GM12864 (cell line): ENCODE data around the gene PGAP3.
A peak's percentile ranks its signal among the peaks of the same experiment; 100 is the strongest.

Experiments used
- DNase-seq: peaks from one replicate; pipeline ENCODE4 v3.0.0-alpha.2; 2011; ENCODE audit warnings: low read depth
- H3K4me3 ChIP-seq: 2 replicates; pipeline ENCODE4 v1.5.1; 2011; ENCODE audit warnings: mild to moderate bottlenecking, low read depth, low read length, control low read depth
- CTCF ChIP-seq: IDR thresholded peaks from 2 replicates; pipeline ENCODE4 v1.5.1; 2011; ENCODE audit warnings: low read depth, mild to moderate bottlenecking, moderate library complexity, low read length, control low read depth, inconsistent platforms; ENCODE audit errors: missing control alignments

Gene PGAP3

DNA sequence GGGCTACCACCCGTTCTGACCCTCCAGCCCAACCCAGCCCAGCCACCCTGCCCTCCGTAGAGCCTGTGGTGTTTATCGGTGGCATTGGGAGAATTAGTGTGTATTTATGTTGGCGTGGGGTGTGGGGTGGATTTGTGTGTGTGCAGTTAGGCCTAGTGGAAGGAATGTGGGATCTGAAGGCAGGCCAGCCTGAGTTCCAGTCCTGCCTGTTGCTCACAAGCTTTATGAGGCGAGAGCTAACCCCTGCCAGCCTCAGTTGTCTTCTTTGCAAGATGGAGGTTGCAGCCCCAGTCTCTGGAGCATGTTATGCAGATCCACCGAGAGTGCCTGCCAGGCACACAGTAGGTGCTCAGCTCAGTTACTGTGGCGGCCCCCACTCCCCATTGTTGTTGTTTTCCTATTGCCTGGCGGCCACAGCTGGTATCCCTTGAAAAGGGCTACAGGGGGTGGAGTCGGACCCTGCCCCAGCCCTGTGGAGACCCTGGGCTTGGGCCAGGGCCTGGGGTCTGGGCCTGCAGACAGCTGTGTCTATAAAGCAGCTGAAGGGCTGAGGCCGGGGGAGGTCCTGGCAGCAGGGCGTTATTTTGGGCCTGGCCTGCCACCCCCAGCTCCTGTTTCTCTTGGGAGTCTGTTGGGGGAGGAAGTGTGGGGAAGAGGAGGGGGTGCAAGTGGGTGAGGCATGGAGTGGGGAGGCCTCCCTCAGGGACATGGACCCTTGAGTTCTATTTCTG lies 17.1 kb upstream of the PGAP3 start:
- TF ChIP-seq CTCF: no peak
- no peak overlapping the region for H3K4me3 ChIP-seq
- DNase-seq: no peak

DNA sequence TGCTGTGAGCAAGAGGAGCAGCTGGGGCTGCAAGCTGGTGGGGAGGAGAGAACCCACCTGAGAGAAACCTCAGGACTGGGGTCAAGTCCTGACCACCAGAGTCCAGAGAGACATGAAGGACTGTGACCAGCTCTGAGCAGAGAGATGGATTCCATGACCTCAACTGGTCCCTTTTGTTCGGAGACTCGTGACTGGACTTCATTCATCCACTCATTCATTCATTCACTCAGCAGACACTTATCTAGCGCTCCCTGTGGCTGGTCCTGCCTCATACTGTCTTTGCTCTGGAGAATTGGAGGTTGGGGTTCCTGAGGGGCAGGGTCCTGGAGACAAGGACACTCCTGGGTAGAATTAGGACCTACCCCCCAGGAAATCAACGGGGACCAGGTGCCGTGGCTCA lies 16.1 kb upstream of the PGAP3 start:
- no peak for TF ChIP-seq CTCF
- no peak overlapping the region for H3K4me3 ChIP-seq
- no peak for DNase-seq

DNA sequence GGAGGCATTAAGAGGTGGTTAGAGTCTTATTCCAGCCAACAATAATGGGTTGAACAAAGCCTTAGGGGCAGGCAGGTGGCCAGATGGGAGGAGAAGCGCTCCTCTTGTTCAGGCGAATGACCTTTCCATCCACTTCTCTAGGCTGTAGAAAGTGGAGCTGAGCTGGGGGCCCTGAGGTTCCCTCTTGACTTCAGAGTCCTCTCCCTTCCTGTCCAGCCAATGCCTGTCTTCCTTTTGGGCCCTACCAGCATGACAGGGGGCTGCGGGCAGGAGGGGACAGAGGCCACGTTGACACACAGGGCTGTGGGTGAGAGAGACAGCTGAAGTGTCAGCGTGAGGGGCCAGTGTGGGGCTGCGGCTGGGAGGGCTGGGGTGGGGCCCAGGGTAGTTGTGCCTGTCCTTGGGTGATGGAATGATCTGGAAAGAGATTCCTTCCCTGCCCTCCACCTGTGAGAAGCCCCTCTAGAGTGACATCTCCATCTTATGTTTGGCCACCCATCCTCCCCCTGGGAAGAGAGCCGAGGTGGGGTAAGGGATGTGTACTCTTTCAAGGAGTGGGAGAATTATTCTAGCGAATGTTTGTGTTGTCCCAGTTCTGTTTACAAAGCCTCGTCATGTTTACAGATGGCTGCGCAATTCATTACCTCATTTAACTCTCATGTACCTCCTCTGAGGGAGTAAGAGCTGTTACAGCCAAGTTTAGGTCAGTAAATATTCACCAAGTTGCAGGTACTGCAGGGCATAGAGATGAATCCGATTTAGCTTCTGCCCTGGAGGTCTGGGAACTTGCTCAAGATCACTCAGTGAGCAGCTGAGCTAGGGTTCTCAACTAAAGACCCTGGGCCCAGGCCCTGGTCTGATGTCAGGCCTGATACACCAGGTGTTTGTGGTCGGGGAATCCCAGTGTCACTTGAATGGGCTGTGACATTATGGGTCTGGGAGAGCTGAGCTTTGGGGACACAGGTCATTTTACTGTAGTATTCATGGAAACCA lies 15.3 kb upstream of the PGAP3 start:
- DNase-seq: peak; percentile 16
- no peak overlapping the region for H3K4me3 ChIP-seq
- no peak for TF ChIP-seq CTCF

- no peak overlapping the region for H3K4me3 ChIP-seq
- no peak for DNase-seq
- no peak for TF ChIP-seq CTCF
Measured at GRCh38 chr17:39701784-39702422, 14.0 kb upstream of the PGAP3 start.

- no peak overlapping the region for H3K4me3 ChIP-seq
- no peak for DNase-seq
- no peak for TF ChIP-seq CTCF
Measured at GRCh38 chr17:39701012-39701783, 13.3 kb upstream of the PGAP3 start.
